ENCODE data around the gene DLGAP5.

- TF ChIP-seq, protein P1, sequence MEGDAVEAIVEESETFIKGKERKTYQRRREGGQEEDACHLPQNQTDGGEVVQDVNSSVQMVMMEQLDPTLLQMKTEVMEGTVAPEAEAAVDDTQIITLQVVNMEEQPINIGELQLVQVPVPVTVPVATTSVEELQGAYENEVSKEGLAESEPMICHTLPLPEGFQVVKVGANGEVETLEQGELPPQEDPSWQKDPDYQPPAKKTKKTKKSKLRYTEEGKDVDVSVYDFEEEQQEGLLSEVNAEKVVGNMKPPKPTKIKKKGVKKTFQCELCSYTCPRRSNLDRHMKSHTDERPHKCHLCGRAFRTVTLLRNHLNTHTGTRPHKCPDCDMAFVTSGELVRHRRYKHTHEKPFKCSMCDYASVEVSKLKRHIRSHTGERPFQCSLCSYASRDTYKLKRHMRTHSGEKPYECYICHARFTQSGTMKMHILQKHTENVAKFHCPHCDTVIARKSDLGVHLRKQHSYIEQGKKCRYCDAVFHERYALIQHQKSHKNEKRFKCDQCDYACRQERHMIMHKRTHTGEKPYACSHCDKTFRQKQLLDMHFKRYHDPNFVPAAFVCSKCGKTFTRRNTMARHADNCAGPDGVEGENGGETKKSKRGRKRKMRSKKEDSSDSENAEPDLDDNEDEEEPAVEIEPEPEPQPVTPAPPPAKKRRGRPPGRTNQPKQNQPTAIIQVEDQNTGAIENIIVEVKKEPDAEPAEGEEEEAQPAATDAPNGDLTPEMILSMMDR (conservative IDR thresholded peaks at IDR 0.05 in 1 of 2, IDR thresholded peaks at IDR 0.05 in 1 of 2; ENCODE audit: low read depth in 1 of 2, low read length in 2 of 2) = no peak
- no peak for TF ChIP-seq EZH2 (IDR thresholded peaks at IDR 0.05; ENCODE audit: low read length, missing control alignments)
These were observed at the start of gene DLGAP5 for GRCh38 chr14:55191203-55192053.
